Neutrophil (primary cell): ENCODE measurements around the gene PTP4A2.
"Not testable (repeated sequence)": the region's sequence is repeated elsewhere in the genome, so short reads cannot be mapped to it uniquely, and the experiment has no call there.

Experiments
- H3K27ac ChIP-seq: fragments of 200-600 bp; sonication (generic); 2 replicates; pipeline ENCODE4 v1.5.1; 2016; ENCODE audit warnings: mild to moderate bottlenecking, moderate library complexity
- H3K27me3 ChIP-seq: fragments of 200-600 bp; sonication (generic); 2 replicates; pipeline ENCODE4 v1.6.0; 2016; ENCODE audit warnings: mild to moderate bottlenecking
- H3K36me3 ChIP-seq: fragments of 200-600 bp; sonication (generic); 2 replicates; pipeline ENCODE4 v1.5.1; 2017
- H3K4me1 ChIP-seq, 2 experiments: fragments of 200-600 bp in 1 of 2; sonication (generic) in 1 of 2; 1 replicate in 1 of 2; 2 replicates in 1 of 2; pipeline versions ENCODE4 v1.5.1 to v1.6.1; 2013 to 2016; ENCODE audit warnings: low read depth in 1 of 2, low read length in 1 of 2, mild to moderate bottlenecking in 1 of 2, moderate library complexity in 1 of 2; ENCODE audit not compliant: control insufficient read depth in 1 of 2, insufficient read depth in 1 of 2
- H3K4me3 ChIP-seq, 2 experiments: fragments of 200-600 bp in 1 of 2; sonication (generic) in 1 of 2; 1 replicate in 1 of 2; 2 replicates in 1 of 2; pipeline ENCODE4 v1.5.1; 2013 to 2016; ENCODE audit warnings: low read depth in 1 of 2, low read length in 1 of 2, mild to moderate bottlenecking in 1 of 2, moderate library complexity in 1 of 2
- H3K9me3 ChIP-seq: fragments of 200-600 bp; sonication (generic); 2 replicates; pipeline ENCODE4 v1.5.1; 2016
- TF ChIP-seq, protein P1 (sequence below): fragments of 200-600 bp; sonication (generic); IDR thresholded peaks from 2 replicates; pipeline ENCODE4 v1.5.1; 2016; ENCODE audit warnings: antibody characterized with exemption

PTP4A2 gene

GRCh38 chr1:31955917-31956736 lies 18.0 kb upstream of the PTP4A2 start:
- peak overlapping the region; percentile 31 to 48 for H3K4me3 ChIP-seq
- no peaks in the 10 kb centered on the region for H3K27me3 ChIP-seq
- H3K36me3 ChIP-seq = no peaks in the 10 kb centered on the region
- peak overlapping the region; percentile 97 for H3K27ac ChIP-seq
- no peaks in the 10 kb centered on the region for H3K9me3 ChIP-seq
- TF ChIP-seq, protein P1, sequence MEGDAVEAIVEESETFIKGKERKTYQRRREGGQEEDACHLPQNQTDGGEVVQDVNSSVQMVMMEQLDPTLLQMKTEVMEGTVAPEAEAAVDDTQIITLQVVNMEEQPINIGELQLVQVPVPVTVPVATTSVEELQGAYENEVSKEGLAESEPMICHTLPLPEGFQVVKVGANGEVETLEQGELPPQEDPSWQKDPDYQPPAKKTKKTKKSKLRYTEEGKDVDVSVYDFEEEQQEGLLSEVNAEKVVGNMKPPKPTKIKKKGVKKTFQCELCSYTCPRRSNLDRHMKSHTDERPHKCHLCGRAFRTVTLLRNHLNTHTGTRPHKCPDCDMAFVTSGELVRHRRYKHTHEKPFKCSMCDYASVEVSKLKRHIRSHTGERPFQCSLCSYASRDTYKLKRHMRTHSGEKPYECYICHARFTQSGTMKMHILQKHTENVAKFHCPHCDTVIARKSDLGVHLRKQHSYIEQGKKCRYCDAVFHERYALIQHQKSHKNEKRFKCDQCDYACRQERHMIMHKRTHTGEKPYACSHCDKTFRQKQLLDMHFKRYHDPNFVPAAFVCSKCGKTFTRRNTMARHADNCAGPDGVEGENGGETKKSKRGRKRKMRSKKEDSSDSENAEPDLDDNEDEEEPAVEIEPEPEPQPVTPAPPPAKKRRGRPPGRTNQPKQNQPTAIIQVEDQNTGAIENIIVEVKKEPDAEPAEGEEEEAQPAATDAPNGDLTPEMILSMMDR = peak; percentile 56
- H3K4me1 ChIP-seq = peaks cover 60 to 69% of the 10 kb centered on the region in 2 experiments

DNA sequence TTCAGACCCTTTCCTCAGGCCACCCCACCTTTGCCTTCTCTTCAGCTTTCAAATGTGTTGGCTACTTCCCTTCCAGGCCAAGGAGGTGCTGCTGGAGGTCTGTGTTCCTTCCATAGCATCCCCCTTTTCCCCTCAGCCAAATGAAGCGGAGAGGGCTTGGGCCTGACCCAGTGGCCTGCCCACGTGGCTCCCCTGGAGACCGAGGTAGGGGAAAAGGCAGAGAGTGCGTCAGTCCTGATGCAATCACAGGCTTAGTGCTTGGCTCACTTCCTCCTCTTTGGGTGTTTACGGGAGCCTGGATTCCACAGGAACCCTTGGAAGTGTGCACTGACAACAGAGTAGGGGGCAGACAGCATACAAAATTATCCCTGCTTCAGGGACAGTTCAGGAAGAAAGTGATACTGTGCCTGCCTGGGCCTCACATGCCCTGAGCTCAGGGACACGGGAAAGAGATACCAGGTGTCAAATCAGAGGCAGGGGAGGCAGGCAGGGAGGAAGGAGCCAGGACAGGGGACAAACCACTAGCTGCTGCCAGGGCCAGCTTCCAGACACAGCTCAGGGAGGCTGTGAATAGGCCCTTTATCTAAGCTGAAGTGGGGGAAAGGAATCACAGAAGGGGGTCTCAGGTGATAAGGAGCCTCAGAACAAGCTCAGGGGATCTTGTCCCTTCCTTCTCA lies 16.6 kb upstream of the PTP4A2 start:
- Histone ChIP-seq H3K4me1 (peaks cover 51 to 60% of the 10 kb centered on the region in 2 experiments), H3K27me3 (no peaks in the 10 kb centered on the region), H3K27ac (peak overlapping the region; percentile 97), H3K9me3 (no peaks in the 10 kb centered on the region), H3K4me3 (peak overlapping the region; percentile 31 to 48), H3K36me3 (no peaks in the 10 kb centered on the region)
- TF ChIP-seq, protein P1 = peak; percentile 21

DNA sequence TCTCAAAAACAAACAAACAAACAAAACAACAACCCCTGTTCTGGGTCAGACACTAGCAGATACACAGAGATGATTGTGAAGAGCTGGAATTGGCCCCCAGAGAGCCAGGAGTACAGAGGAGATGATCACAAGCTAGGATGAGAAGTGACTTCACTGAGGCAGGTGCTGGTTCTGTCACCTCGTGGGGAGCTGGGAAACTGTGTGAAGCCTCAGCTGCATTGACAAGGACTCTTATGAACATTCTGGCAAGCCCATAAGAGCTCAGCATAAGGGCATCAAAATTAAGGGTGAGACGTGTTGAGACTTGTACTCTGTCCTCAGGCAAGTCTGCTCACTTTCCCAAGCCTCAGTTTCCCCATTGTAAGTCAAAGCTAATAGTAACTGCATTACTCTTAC lies 14.7 kb upstream of the PTP4A2 start:
- H3K4me3 ChIP-seq = no peak overlapping the region
- H3K36me3 ChIP-seq = no peaks in the 10 kb centered on the region
- H3K4me1 ChIP-seq = peaks cover 43 to 50% of the 10 kb centered on the region in 2 experiments
- no peak overlapping the region for H3K27ac ChIP-seq
- H3K27me3 ChIP-seq = no peaks in the 10 kb centered on the region
- no peaks in the 10 kb centered on the region for H3K9me3 ChIP-seq
- TF ChIP-seq, protein P1 = no peak

DNA sequence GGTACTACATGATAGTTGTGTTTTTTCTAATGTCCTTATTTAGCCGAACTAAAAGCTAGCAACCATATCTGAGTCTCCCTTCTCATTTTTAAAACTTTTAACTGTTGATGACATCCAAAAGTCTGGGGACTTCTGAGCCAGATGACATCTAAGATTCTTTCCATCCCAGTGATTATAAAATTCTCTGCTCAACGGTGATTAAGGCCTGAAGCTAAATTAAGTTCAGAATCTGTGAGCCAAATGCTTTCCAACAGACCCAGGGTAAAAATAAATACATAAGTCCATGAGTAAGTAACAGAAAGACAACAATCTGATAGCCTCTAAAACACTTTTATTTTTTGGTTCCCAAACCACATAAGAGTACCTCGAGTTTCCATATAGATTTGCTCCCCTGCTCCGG lies 13.1 kb upstream of the PTP4A2 start:
- Histone ChIP-seq H3K36me3 (no peaks in the 10 kb centered on the region), H3K27ac (no peak overlapping the region), H3K4me3 (no peak overlapping the region), H3K27me3 (no peaks in the 10 kb centered on the region), H3K9me3 (no peaks in the 10 kb centered on the region), H3K4me1 (peaks cover 29 to 39% of the 10 kb centered on the region in 2 experiments)
- TF ChIP-seq, protein P1 = no peak

DNA sequence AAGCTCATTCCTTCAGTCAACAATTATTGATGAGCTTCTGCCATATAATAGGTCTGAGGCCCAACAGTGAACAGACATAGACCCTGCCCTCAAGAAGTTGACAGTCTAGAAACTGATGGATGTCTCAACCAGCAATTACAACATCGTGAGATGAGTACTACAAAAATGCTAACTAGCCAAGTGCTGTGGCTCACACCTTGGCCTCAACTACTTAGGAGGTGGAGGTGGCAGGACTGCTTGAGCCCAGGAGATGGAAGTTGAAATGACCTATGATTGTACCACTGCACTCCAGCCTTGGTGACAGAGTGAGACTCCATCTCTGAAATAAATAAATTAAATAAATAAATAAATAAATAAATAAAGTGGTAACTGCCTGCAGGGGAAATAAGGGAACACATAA lies 11.7 kb upstream of the PTP4A2 start:
- no peaks in the 10 kb centered on the region for H3K36me3 ChIP-seq
- H3K4me1 ChIP-seq = peaks cover 29 to 39% of the 10 kb centered on the region in 2 experiments
- no peak overlapping the region for H3K27ac ChIP-seq
- no peaks in the 10 kb centered on the region for H3K27me3 ChIP-seq
- no peaks in the 10 kb centered on the region for H3K9me3 ChIP-seq
- H3K4me3 ChIP-seq = no peak overlapping the region
- TF ChIP-seq, protein P1 = no peak

DNA sequence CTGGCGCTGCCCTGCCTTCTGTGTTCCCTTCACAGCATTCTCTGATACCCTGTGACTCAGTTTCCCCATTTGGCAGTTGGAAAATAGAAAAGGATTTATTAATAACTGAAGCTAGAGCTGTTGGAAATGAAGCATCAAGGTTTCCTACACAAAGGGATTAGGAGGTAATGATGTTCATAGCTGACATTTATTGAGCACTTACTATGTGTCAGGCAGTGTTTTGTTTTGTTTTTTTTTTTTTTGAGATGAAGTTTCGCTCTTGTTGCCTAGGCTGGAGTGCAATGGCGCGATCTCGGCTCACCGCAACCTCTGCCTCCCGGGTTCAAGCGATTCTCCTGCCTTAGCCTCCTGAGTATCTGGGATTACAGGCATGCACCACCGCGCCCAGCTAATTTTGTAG lies 7.5 kb upstream of the PTP4A2 start:
- Histone ChIP-seq H3K27ac (peak overlapping the region; percentile 95), H3K4me3 (peak overlapping the region; percentile 50 to 65), H3K4me1 (peaks cover 55 to 61% of the 10 kb centered on the region in 2 experiments)
- H3K36me3 ChIP-seq, H3K9me3 ChIP-seq, H3K27me3 ChIP-seq: not testable (repeated sequence)
